Activated naive CD4-positive, alpha-beta T cell (primary cell): ENCODE data around the gene EFCAB12.
A peak's percentile ranks its signal among the peaks of the same experiment; 100 is the strongest.
"Not testable (repeated sequence)": the region's sequence is repeated elsewhere in the genome, so short reads cannot be mapped to it uniquely, and the experiment has no call there.

Experiments
- DNase-seq, 4 experiments: peaks; one replicate each; lab custom pipeline; 2025; lab: John Stamatoyannopoulos, UW

The EFCAB12 gene

GRCh38 chr3:129392106-129392887 lies 36.1 kb downstream of the EFCAB12 start:
- not testable (repeated sequence) for DNase-seq

DNA sequence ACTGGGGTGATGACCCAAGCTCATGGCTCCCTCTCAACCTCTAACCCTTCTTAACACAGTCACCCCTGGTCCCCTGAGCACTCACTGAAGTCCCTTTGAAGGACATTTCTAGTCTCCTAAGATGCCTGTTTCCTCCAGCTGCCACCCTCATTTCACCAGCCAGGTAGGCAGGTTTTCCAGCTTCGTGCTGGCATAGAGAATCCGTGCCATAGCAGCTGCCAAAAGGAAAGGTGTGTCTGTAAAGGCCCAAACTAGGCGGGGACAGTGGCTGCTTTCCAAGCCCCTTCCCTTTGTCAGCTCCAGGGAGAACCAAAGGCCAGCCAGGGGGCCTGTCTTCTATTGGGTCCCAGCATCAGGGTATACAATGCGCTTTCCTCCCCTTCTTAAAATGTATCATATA lies 36.9 kb downstream of the EFCAB12 start:
- DNase-seq = not testable (repeated sequence)

- no peak for DNase-seq
Measured at GRCh38 chr3:129389572-129389937, 38.9 kb downstream of the EFCAB12 start.

DNA sequence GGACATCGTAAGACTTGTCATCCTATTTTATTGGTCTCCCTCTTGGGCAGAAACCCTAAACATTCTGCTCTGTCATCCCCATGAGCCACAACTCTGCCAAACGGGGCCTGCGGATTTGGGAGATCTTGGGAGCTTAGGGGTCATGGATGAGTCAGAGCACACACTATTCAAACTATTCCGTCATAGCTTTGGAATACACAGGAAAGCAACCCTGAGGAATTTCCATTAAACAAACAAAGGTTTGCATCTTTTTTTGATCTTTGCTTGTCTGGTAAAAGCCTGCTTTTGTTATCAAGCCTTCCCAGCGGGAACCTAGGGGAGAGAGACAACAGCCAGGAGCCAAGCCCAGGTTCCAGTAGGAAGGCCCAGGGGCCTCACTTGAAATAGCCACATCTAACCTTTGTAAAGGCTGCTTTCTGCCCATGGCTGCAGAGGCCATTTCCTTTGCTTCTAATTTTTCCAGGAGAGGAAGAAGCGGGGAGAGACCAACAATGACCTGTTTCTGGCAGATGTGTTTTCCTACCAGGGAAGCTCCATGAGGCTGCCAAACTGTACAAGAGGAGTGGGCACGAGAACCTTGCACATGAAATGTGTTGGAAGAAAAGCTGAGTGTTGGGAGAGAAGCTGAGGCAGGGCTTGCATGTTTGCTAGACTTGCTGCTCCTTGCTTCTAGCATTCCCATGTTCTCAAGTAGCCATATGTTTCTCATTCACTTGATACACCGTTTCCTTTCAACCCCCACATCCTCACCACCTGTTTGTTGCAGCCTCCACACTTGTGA lies 39.5 kb downstream of the EFCAB12 start:
- DNase-seq = not testable (repeated sequence)

- DNase-seq = no peak
Measured at GRCh38 chr3:129387487-129387886, 40.9 kb downstream of the EFCAB12 start.

- DNase-seq = no peak
Measured at GRCh38 chr3:129386984-129387383, 41.5 kb downstream of the EFCAB12 start.

GRCh38 chr3:129385507-129385906 lies 42.9 kb downstream of the EFCAB12 start:
- not testable (repeated sequence) for DNase-seq

DNA sequence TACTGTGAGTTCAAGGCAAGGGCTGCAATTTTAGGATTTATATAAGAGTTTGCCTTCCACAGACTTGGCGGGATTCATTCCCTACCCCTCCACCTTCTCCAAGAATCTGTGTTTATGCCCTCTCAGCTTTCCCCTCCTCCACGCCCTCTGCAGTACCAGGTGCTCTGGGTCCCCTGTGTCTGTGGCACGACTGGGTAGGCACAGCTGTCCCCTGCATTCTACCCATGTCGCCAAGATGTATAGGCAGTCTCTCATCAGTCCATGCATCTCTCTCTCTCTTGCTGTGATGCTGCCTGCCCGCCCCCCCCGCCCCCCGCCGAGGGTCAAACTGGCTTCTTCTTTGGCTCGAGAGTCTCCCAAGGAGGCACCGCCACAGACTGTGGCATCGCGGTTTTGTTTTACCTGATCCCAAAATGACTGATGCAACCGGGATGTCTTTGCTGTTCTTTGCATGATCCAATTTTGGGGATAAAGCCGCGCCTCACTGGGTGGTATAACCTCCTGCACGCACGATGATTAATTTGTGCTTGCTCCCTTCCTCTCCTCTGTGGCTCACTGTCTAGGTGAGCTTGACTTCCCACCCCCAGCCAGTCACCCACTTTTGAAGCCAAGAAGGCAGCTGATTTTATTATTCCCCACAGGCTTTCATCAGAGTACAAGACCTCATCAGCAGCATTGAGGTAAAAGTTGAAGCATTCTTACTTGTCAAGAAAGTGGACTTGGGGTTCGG lies 43.7 kb downstream of the EFCAB12 start:
- no peak for DNase-seq

DNA sequence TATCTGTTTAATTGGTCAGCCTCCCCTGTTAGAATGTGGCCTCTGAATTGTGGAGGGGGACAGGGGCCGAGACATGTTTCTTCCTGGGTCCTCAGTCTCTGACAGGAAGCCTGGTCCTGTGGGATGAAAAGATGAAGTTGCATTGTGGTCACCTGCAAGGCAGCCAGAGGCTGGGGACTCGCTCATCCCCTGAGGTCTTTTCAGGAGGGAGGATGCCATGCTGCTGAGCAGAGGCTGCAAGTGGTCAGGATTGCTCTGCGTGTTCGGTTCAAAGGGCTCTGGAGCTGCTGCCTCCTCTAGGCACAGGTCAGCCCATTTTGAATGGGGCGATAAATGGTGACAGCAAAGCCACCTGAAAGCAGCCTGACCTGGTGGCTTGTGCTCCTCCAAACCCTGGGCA lies 44.3 kb downstream of the EFCAB12 start:
- DNase-seq = not testable (repeated sequence)

GRCh38 chr3:129383292-129383860 lies 45.1 kb downstream of the EFCAB12 start:
- peak in 1 of 4 experiments; percentile 7 for DNase-seq

- DNase-seq = no peak
Measured at GRCh38 chr3:129382366-129382765, 46.1 kb downstream of the EFCAB12 start.

DNA sequence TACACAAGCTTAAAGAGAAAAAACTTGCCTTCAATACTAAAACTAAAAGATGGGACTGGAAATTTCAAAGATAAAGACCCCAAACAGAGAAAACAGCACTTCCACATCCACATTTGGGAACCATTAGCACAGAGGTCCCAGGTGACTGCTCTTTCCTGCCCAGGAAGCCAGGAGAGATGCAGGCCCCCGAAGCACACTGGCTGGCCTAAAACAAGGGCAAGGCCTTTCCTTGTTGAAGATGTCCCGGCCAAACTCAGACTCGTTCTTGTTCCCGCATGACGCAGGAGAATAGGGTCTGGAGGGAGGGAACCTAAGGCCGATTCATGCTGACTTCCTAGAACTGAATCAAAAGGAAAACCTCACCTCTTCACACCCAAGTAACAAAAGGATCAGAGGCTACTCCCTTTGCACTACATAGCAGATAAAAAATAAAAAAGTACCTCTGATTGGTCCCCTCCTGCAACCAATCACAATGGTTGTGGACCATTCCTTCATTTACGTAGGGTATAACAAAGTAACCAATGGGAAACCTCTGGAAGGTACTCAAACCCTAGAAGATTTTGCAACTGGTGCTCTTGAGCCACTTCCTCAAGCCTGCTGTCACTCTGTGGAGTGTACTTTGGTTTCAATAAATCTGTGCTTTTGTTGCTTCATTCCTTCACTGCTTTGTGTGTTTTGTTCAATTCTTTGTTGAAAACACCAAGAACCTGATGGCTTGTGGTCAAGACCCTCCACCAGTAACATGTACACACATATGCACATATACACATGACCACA lies 48.7 kb downstream of the EFCAB12 start:
- DNase-seq = no peak

GRCh38 chr3:129378949-129379348 lies 49.5 kb downstream of the EFCAB12 start:
- no peak for DNase-seq

DNA sequence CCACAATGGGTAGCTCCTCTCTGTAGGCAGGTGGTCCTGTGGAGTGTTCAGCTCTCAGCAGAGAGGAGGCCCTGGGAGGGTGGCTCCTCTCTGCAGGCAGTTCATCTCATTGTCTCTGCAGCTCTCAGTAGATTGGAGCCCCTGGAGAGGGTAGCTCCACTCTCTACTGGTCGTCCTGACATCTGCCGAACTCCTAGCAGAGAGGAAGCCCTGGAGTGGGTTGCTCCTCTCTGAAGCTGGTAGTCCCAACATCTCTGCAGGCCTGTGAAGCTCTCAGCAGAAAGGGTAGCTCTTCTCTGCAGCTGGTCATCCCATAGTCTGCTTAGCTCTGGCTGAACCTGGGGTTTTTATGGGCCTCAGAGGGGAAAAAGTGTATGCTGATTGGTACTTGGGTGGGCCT lies 50.8 kb downstream of the EFCAB12 start:
- DNase-seq = no peak

DNA sequence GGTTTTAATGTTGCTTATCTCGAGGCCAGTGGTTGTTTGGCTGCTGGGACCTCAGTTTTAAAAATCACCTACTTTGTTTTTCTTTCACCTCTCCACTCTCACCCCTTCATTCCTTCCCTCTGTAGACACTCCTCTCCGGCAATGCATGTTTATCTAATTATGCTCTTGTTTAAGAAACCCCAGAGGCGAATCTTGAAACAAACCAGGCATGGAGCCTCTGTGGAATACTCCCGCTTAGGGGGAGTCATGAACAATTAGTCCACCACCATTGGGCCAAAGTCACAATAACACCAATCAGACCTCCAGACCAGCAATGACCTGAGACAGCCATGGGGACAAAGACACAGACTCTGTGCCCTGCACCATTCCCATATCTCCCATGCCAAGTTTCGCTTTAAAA lies 53.3 kb downstream of the EFCAB12 start:
- no peak for DNase-seq

DNA sequence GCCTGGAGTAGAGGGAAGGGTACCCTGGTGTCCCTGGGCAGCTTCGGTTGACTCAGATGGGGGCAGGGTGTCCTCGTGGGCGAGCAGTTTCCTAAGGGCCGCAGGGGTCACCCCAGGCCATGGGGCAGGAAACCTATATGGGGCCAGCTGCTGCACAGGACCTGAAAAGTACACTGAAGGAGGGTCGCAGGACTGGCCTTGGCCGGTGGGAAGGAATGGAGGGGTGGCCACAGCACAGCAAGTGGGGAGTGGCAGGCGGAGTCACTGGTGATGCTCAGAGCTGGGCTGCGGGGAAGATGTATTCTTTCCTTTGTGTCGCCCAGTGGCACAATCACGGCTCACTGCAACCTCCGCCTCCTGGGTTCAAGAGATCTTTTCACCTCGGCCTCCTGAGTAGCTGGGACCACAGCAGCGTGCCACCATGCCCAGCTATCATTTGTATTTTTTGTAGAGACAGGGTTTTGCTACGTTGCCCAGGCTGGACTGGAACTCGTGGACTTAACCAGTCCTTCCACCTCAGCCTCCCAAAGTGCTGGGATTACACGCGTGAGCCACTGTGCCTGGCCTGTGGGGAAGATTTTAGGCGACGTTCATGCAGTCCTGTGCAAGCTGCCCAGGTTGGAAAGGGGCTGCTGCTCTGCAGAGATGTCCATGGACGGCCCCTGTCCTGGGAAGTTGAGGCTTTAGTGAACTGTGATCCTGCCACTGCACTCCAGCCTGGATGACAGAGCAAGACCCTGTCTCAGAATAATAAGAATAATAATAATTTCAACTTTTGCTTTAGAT lies 57.2 kb downstream of the EFCAB12 start:
- DNase-seq = no peak

DNA sequence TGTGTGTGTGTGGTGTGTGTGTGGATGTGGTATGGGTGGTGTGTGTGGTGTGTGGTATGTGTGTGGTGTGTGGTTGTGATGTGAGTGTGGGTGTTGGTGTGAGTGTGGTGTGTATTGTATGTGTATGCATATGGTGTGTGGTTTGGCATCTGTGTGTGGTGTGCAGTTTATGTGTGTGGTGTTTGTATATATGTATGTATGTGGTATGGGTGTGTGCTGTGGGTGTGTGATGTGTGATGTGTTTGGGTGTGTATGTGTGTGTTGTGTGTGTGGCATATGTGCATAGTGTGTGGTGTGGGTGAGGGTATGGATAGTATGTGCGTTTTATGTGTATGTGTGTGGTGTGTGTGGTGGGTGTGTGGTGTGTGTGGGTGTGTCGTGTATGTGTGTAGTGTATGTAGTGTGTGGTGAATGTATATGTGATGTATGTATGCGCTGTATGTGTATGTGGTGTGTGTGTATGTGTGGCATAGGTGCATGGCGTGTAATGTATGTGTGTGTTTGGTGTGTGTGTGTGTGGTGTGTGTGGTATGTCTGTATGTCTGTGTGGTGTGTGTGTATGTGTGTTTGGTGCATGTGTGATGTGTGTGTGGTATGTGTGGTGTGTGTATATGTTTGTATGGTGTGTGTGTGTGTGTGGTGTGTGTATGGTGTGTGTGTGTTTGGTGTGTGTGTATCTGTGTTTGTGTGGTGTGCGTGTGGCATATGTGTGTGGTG lies 58.0 kb downstream of the EFCAB12 start:
- no peak for DNase-seq

GRCh38 chr3:129369711-129370110 lies 58.7 kb downstream of the EFCAB12 start:
- DNase-seq = no peak

DNA sequence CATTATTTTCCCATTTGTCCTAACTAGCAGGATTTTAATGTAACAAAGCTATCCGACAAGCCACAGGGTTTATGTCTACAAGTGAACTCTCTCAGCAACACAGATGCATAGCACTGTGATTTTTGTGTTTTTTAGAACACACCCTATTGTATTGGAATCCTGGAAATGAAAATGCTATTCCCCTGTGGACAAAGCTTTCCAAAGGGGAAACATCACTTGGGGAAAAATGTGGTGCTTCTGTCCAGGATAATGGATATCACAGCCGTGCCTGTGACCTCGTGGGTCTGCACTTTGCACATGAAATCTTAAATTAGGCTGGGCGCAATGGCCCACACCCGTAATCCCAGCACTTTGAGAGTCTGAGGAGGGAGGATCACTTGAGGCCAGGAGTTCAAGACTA lies 60.6 kb downstream of the EFCAB12 start:
- DNase-seq = no peak

DNA sequence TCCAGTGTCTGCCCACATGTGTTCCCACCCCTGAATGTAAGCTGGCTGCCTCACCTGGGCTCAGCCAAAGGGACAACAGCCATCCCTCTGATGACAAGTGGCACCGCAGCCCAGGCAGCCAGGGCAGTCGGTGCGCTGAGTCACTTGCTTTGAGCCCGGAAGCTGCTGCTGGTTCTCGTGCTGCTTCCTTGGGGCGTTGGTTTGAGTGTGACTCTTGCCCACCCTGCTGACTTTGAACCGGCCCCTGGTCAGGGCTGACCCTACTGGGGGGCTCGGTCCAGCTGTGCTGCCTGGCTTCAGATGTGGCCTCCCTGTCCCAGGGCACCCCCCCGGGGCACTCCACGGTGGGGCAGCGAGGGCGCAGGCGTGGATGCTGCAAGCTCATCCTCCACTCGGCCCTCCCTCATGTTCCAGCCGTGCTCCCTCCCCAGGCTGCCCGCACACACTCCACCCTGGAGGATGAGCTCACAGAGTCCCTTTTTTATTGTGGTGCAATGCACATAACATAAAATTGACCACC lies 62.1 kb downstream of the EFCAB12 start:
- DNase-seq = no peak
